Superior temporal gyrus (tissue), 1 donor: ENCODE data around the gene TMEM207.

Source experiments
- DNase-seq: peaks from one replicate; pipeline ENCODE4 v3.0.0-alpha.2; 2016; ENCODE audit errors: extremely low spot score

Gene TMEM207

DNA sequence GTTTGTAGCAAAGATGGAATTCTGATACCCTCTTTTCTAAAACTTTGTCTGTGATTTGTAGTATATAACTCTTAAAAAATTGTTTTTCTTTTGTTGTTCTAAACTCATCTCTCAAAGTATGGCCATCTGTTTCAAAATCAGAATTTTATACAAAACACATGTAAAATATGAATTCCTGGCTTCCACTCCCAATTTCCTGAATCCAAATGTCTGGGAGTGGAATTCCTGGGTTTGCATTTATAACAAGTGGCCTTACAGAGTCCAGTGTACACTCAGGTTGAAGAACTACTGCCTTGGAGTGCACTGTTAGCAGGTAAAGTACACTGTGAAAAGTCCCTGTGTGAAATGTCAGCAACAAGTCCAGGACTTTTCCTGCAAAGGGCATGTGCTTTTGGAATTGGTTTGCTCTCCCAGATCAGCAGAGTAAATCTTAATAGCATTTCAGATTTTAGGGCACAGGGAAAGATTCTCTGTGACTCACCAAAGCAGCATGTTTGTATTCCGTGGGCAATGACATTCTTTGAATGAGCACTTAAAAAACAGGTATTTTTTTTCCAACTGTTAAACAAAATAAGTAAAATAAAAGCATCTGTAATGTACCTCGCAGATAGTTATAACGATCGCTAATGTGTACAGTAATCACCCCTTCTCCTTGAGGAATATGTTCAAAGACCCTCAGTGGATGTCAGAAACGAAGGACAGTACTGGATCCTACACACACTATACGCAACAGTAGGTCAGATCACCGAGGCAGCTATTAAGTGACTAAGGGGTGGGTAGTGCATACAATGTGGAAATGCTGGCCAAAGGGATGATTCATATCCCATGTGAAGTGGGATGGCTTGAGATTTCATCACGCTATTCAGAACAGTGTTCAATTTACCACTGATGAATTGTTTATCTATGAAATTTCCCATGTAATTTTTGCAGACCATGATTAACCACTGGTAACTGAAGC lies 63.7 kb downstream of the TMEM207 start:
- no peak for DNase-seq

DNA sequence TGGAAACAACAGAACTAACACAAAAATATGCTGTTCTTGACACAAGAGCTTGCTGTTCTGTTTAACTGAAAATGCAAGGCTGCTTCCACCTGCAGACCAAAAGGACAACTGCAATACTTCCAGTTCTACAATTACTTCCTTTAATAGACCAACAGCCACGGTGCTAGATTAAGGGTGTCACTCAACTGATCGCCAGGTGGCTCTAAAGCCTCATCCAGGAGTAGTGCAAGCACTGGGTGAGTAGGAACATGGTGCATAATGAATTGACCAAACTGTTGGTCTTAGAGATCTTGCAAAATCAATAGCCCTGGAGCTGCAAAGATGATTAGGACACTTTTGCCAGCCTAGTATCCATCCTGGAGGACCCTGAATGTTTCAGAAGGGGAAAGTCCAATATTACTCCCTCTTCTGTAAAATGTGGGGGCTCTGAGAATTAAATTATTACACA lies 65.4 kb downstream of the TMEM207 start:
- DNase-seq, result peak; percentile 14

DNA sequence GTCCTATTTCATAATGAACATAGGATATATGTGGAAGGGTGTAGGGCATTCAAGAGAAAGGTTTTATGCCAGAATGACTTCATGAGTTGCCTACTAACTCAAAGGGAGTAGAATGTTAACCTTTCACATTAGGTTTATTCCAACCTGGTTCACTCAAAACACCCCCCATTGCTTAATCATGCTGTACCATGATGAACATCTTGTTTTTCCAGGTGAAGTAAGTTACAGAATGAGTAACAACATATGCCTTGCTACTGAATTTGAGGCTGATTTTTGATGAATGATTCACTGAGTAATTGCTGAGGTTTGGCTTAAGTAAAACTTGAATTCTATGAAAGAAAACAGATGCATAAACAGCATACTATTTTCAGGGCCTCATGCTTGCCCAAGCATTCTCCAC lies 67.6 kb downstream of the TMEM207 start:
- DNase-seq, result no peak

DNA sequence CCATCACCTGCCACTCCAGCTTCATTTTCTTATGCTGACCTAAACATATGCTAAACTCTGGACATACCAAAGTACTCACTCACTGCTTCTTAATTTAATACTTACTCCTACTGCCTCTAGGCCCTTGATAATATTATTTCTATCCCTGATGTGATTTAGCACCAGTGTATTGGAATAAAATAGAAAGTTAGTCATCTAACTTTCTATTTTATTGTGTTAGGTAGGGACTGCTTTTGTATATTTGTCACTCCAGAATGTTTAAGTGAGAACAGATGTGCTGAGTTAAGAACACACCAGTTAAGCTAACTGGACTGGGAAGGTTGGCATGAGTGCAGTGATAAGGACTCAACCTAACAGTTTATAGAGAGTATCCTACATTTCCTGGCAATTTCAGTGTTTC lies 68.3 kb downstream of the TMEM207 start:
- no peak for DNase-seq

DNA sequence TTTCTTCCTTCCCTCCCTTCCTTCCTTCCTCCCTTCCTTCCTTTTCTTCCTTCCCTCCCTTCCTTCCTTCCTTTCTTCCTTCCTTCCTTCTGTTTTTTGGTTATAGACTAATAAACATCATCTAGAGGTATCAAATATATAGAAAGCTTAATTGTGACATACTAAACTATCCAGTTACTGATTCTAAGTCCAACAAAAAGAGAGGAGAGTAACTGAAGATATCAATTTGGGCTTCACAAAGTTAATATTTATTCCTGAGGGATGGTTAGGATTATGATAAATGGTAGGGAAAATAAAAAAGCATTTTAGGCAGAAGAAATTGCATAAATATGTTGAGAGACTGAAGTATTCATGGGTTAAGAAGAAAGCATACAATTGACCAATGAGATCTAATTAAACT lies 69.5 kb downstream of the TMEM207 start:
- DNase-seq, result no peak
